Measurements from ENCODE around the gene SLC7A14.

DNA sequence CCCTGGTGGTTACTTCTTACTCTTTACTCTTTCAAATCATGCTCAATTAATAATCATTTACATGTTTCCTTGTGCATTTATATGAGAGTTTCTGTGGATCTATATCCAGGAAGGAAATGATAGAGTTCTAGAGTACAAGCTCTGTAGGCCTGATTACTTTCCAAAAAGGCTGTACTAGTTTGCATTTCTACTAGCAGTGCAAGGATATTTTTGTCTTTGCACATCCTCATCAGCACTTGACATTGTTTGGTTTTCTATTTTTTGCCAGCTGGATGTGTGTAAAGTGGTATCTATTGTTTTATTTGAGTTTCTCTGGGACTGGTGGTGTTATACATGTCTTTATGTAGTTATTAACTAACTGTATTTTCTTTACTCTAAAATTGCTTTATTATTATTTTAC lies 19.6 kb upstream of the SLC7A14 start:
- no peak for TF ChIP-seq PHF8 (IDR thresholded peaks at IDR 0.05; ENCODE audit: borderline replicate concordance, low read depth)
- TF ChIP-seq, protein P1, sequence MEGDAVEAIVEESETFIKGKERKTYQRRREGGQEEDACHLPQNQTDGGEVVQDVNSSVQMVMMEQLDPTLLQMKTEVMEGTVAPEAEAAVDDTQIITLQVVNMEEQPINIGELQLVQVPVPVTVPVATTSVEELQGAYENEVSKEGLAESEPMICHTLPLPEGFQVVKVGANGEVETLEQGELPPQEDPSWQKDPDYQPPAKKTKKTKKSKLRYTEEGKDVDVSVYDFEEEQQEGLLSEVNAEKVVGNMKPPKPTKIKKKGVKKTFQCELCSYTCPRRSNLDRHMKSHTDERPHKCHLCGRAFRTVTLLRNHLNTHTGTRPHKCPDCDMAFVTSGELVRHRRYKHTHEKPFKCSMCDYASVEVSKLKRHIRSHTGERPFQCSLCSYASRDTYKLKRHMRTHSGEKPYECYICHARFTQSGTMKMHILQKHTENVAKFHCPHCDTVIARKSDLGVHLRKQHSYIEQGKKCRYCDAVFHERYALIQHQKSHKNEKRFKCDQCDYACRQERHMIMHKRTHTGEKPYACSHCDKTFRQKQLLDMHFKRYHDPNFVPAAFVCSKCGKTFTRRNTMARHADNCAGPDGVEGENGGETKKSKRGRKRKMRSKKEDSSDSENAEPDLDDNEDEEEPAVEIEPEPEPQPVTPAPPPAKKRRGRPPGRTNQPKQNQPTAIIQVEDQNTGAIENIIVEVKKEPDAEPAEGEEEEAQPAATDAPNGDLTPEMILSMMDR (IDR thresholded peaks at IDR 0.05), result no peak
- no peak for TF ChIP-seq HDAC2 (IDR thresholded peaks at IDR 0.05)
- TF ChIP-seq POLR2A (IDR thresholded peaks at IDR 0.05; ENCODE audit: low read length), result no peak
